ENCODE measurements around the gene LAMA2. TPM values are rescaled to one million over a fixed set of nuclear protein-coding genes. Genes with fewer than 3 reads are reported as not detected.

LAMA2 gene
- polyA plus RNA-seq, 1 donor from 2014 or later, result 2.5 TPM

DNA sequence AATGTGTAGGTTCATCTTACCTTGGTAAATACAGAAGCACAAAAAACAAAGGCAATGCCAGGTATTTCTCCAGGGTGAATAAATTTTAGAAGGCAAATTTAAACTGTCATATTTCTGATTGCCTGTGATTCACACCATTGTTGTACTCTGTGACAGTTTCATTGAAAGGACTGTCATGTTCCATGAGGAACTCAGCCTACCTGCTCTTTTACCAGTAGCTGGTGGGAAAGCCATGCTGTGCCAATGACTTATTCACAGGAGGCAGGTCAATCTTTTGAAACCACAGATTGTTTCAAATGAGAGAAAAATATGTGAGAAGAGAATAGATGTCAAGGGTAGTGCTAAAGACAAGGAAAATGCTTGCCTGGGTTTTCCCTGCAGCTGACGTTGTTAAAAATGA, 206.4 kb downstream of the LAMA2 start:
- Histone ChIP-seq H3K36me3 (ENCODE audit: insufficient read depth, low read length) (no peaks in the 10 kb centered on the region), H3K9ac (ENCODE audit: low read length) (no peak overlapping the region), H3K4me2 (ENCODE audit: low read length) (peak overlapping the region; percentile 3), H3K79me2 (replicated peaks; ENCODE audit: insufficient read depth, low read length) (no peaks in the 10 kb centered on the region), H3K27ac (ENCODE audit: low read length) (peak overlapping the region; percentile 63), H3K9me3 (ENCODE audit: low read length) (no peaks in the 10 kb centered on the region), H4K20me1 (ENCODE audit: insufficient read depth) (no peaks in the 10 kb centered on the region), H3K4me3 (ENCODE audit: low read length) (no peak overlapping the region), H3K9me2 (ENCODE audit: insufficient read depth, low read length) (no peaks in the 10 kb centered on the region), H2AFZ (ENCODE audit: low read depth, low read length) (no peak overlapping the region), H3F3A (ENCODE audit: insufficient read depth, low read length, poor library complexity, severe bottlenecking) (no peaks in the 10 kb centered on the region), H3K27me3 (ENCODE audit: insufficient read depth, low read depth, low read length) (no peaks in the 10 kb centered on the region)
- TF ChIP-seq MXI1 (conservative IDR thresholded peaks at IDR 0.05; ENCODE audit: poor library complexity, severe bottlenecking) (peak; percentile 52), EP300 (conservative IDR thresholded peaks at IDR 0.05; ENCODE audit: poor library complexity, severe bottlenecking) (peak; percentile 98), POLR2AphosphoS5 (IDR thresholded peaks at IDR 0.05) (peak; percentile 85), RAD21 (conservative IDR thresholded peaks at IDR 0.05) (peak; percentile 34)
- TF ChIP-seq, protein P1, sequence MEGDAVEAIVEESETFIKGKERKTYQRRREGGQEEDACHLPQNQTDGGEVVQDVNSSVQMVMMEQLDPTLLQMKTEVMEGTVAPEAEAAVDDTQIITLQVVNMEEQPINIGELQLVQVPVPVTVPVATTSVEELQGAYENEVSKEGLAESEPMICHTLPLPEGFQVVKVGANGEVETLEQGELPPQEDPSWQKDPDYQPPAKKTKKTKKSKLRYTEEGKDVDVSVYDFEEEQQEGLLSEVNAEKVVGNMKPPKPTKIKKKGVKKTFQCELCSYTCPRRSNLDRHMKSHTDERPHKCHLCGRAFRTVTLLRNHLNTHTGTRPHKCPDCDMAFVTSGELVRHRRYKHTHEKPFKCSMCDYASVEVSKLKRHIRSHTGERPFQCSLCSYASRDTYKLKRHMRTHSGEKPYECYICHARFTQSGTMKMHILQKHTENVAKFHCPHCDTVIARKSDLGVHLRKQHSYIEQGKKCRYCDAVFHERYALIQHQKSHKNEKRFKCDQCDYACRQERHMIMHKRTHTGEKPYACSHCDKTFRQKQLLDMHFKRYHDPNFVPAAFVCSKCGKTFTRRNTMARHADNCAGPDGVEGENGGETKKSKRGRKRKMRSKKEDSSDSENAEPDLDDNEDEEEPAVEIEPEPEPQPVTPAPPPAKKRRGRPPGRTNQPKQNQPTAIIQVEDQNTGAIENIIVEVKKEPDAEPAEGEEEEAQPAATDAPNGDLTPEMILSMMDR (IDR thresholded peaks at IDR 0.05; ENCODE audit: poor library complexity, severe bottlenecking), result no peak
- TF ChIP-seq, protein P2, sequence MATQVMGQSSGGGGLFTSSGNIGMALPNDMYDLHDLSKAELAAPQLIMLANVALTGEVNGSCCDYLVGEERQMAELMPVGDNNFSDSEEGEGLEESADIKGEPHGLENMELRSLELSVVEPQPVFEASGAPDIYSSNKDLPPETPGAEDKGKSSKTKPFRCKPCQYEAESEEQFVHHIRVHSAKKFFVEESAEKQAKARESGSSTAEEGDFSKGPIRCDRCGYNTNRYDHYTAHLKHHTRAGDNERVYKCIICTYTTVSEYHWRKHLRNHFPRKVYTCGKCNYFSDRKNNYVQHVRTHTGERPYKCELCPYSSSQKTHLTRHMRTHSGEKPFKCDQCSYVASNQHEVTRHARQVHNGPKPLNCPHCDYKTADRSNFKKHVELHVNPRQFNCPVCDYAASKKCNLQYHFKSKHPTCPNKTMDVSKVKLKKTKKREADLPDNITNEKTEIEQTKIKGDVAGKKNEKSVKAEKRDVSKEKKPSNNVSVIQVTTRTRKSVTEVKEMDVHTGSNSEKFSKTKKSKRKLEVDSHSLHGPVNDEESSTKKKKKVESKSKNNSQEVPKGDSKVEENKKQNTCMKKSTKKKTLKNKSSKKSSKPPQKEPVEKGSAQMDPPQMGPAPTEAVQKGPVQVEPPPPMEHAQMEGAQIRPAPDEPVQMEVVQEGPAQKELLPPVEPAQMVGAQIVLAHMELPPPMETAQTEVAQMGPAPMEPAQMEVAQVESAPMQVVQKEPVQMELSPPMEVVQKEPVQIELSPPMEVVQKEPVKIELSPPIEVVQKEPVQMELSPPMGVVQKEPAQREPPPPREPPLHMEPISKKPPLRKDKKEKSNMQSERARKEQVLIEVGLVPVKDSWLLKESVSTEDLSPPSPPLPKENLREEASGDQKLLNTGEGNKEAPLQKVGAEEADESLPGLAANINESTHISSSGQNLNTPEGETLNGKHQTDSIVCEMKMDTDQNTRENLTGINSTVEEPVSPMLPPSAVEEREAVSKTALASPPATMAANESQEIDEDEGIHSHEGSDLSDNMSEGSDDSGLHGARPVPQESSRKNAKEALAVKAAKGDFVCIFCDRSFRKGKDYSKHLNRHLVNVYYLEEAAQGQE (IDR thresholded peaks at IDR 0.05; ENCODE audit: borderline replicate concordance), result peak; percentile 77

- TF ChIP-seq, protein P1 (IDR thresholded peaks at IDR 0.05; ENCODE audit: poor library complexity, severe bottlenecking), result no peak
- TF ChIP-seq MXI1 (conservative IDR thresholded peaks at IDR 0.05; ENCODE audit: poor library complexity, severe bottlenecking), result no peak
- no peak for TF ChIP-seq EP300 (conservative IDR thresholded peaks at IDR 0.05; ENCODE audit: poor library complexity, severe bottlenecking)
- TF ChIP-seq RAD21 (conservative IDR thresholded peaks at IDR 0.05), result no peak
- TF ChIP-seq, protein P2 (IDR thresholded peaks at IDR 0.05; ENCODE audit: borderline replicate concordance), result no peak
- TF ChIP-seq POLR2AphosphoS5 (IDR thresholded peaks at IDR 0.05), result no peak
- no peak for TF ChIP-seq EZH2 (IDR thresholded peaks at IDR 0.05; ENCODE audit: borderline replicate concordance, insufficient read depth, low read length, poor library complexity, severe bottlenecking)
- TF ChIP-seq SMC3 (conservative IDR thresholded peaks at IDR 0.05; ENCODE audit: poor library complexity), result no peak
- TF ChIP-seq TAF1 (IDR thresholded peaks at IDR 0.05; ENCODE audit: low read depth), result no peak
- no peak overlapping the region for H3K4me3 ChIP-seq (ENCODE audit: low read length)
- H3K36me3 ChIP-seq (ENCODE audit: insufficient read depth, low read length), result no peaks in the 10 kb centered on the region
- no peaks in the 10 kb centered on the region for H4K20me1 ChIP-seq (ENCODE audit: insufficient read depth)
- H3K27ac ChIP-seq (ENCODE audit: low read length), result no peak overlapping the region
- no peaks in the 10 kb centered on the region for H3K9me2 ChIP-seq (ENCODE audit: insufficient read depth, low read length)
- H3K4me2 ChIP-seq (ENCODE audit: low read length), result no peak overlapping the region
- no peak overlapping the region for H2AFZ ChIP-seq (ENCODE audit: low read depth, low read length)
- H3K27me3 ChIP-seq (ENCODE audit: insufficient read depth, low read depth, low read length), result no peaks in the 10 kb centered on the region
- no peaks in the 10 kb centered on the region for H3F3A ChIP-seq (ENCODE audit: insufficient read depth, low read length, poor library complexity, severe bottlenecking)
- H3K79me2 ChIP-seq (replicated peaks; ENCODE audit: insufficient read depth, low read length), result no peaks in the 10 kb centered on the region
- H3K9ac ChIP-seq (ENCODE audit: low read length), result no peak overlapping the region
- H3K9me3 ChIP-seq (ENCODE audit: low read length), result no peaks in the 10 kb centered on the region
Measured at GRCh38 chr6:129094147-129094546, 211.2 kb downstream of the LAMA2 start.
